Rectal smooth muscle tissue (tissue), 1 donor: ENCODE measurements around the gene FOXC2.
A peak's percentile ranks its signal among the peaks of the same experiment; 100 is the strongest.

Experiments
- H3K27ac ChIP-seq: one replicate; pipeline ENCODE4 v1.7.0; 2013; ENCODE audit warnings: low read depth, low read length, inconsistent platforms
- H3K27me3 ChIP-seq: one replicate; pipeline ENCODE4 v1.7.0; 2013; ENCODE audit warnings: low read length; ENCODE audit not compliant: control insufficient read depth, insufficient read depth
- H3K36me3 ChIP-seq: one replicate; pipeline ENCODE4 v1.7.0; 2013; ENCODE audit warnings: low read length; ENCODE audit not compliant: control insufficient read depth, insufficient read depth
- H3K4me1 ChIP-seq: one replicate; pipeline ENCODE4 v1.7.0; 2013; ENCODE audit warnings: low read length; ENCODE audit not compliant: control insufficient read depth, insufficient read depth
- H3K4me3 ChIP-seq: one replicate; pipeline ENCODE4 v1.7.0; 2013; ENCODE audit warnings: low read length
- H3K9ac ChIP-seq: one replicate; pipeline ENCODE4 v1.7.0; 2013; ENCODE audit warnings: low read length

Gene FOXC2

DNA sequence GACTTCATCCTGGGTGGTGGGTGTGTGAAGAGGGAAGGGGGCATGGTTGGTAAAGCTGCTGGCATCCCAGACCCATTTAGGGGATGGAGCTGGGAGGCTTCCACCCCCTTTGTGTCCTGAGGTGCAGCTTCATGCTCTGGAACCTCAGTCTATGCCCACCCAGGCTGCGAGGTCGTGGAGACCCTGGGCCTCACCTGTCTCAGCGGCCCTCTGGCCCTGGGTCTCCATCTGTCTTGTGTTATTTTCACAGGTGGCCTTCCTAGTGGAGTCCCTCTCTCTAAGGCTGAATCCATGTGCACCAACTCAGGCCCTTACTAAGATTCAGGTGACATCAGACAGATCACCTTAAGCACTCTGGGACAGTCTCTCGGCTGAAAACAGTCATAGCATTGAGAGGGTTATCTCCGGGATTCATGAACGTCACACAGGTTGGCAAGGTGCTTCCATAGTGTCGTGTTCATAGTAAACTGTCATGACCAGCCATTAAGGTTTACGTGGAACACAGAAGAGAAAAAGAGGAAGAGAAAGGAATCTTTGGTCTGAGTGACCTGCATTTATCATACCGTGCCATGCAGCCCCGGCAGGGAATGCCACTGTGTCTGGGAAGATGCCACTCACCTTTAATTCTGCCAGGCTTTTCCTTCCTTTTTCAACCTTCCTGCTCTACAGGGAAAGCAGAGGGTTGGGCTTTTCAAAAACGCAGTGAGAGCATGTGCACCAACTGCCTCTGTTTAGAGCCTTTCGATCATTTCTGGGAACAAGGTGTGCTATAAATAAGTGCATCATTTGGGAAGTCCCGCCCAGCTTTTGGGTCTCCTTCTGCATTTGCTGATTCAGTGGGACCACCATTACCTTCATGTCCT is 7.2 kb downstream of the FOXC2 start:
- Histone ChIP-seq H3K27me3 (peaks cover 53% of the 10 kb centered on the region), H3K9ac (no peak overlapping the region), H3K27ac (no peak overlapping the region), H3K4me3 (no peak overlapping the region), H3K4me1 (no peaks in the 10 kb centered on the region), H3K36me3 (no peaks in the 10 kb centered on the region)

DNA sequence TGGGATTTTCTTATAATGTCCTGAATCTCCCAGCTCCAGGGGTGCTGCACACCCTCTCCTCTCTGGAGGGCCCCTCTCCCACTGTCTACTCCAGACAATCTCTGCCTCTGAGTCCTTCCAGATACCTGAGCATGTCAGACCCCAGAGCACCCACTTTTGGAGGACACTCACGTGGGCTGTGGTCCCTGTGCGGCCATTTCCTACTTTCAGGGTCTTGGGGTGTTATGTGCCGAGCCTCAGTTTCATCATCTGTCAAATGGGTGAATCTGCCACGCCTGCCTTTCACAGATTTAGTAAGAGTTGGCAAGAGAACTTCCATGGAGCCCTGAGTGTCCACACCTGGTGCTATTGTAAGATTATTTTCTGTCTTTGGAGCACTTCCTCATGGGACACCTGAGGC is 8.0 kb downstream of the FOXC2 start:
- Histone ChIP-seq H3K27ac (no peak overlapping the region), H3K4me1 (no peaks in the 10 kb centered on the region), H3K4me3 (no peak overlapping the region), H3K9ac (no peak overlapping the region), H3K36me3 (no peaks in the 10 kb centered on the region), H3K27me3 (peaks cover 51% of the 10 kb centered on the region)

DNA sequence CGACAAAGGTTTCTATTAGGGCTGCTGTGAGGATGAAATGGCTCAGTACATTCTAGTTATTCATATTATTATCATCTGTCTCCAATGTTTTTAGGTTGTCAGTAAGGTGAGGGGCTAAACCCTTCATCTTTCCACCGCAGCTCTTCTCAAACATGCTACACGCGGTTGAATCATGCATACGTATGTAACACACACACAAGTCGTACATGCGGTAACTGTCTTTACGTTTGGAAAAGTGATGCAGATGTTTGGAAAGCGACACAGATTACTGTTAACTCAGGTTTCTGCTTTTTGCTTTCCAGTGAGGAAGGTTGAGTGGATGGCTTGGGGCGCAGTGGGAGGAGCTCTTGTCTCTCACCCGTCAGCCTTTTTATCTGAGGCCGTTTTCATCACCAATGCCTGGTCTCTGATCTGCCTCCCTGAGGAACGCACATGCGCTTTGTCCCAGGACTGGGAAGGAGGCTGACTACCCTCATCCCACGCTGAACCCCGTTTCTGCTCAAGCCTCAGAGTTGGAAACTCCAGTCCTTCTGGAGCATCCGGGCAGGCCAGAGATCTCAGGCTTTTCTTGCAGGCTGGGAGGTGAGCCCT is 8.6 kb downstream of the FOXC2 start:
- H3K27me3 ChIP-seq = peaks cover 50% of the 10 kb centered on the region
- no peak overlapping the region for H3K27ac ChIP-seq
- peak overlapping the region; percentile 46 for H3K9ac ChIP-seq
- H3K4me1 ChIP-seq = no peaks in the 10 kb centered on the region
- no peaks in the 10 kb centered on the region for H3K36me3 ChIP-seq
- H3K4me3 ChIP-seq = peak overlapping the region; percentile 40

DNA sequence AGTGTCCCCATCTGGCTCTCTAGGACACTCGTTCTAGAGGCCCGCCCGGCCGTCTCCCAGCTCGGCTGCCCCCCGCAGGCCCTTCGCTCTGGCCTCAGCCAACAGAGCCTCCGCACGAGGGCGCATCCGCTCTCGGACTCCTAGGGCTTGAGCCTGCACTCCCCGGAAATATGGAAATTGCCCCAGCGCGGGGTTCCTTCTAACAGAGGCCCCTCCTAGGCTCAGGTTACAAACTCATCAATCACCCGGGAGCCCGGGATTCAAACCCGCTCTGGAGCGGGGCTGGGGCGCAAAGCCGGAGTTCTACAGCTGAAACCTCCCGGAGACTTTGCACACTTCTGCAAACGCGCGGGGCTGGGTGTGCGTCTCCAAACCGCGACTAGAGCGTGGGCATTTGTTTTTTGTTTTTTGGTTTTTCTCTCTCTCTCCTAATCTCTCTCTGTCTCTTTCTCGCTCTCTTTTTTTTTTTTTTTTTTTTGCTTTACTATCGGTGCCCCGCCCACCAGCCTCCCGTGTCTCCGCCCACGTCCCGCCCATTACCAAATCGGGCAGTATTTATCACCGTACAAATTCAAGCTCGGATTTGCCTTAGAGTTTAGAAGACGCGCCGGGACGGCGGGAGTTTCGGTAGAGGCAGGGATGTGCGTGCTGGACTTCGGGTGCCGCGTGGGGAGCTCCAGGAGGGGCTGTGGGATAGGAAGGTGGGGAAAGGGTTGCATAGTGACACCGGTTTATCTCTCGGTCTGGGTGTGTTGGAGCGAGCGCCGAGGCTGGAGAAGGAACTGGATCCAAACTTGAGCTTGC is 9.3 kb downstream of the FOXC2 start:
- Histone ChIP-seq H3K9ac (no peak overlapping the region), H3K27me3 (peaks cover 47% of the 10 kb centered on the region), H3K4me3 (peak overlapping the region; percentile 41), H3K4me1 (no peaks in the 10 kb centered on the region), H3K36me3 (no peaks in the 10 kb centered on the region), H3K27ac (no peak overlapping the region)

DNA sequence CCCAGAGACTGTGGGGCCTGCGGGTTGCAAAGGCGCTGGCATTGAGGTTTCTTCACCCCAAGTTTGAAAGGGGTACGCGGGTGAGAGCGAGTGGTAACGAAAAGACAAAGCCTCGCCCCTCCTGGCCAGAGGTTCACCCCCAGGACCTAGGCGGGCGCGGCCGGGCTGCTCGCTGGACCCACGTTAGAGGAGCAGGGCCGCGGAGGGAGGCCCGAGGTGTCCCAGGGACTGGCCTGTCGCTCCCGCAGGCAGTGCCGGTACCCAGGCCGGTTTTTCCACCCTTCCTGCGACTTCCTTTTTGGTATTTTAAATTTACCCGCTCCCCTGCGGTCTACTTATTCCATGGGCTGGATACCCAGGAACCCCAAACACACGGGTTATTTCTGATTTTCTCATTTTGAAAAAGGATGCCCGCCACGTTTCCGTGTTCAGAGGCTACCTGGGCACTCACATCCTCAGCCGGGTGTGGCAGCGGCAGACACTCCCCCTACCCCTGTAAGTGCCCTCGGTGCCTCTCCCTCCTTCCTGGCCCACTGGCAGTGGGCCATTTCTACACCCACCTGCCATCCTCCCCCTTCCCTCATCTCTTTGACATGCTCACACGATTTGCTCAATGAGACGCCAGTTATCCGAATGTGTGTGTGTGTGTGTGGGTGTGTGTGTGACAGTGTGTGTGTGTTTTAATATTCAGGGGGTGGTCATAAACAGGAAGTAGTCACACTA is 10.1 kb downstream of the FOXC2 start:
- Histone ChIP-seq H3K4me3 (peak overlapping the region; percentile 41), H3K27ac (no peak overlapping the region), H3K9ac (no peak overlapping the region), H3K27me3 (peaks cover 42% of the 10 kb centered on the region), H3K36me3 (no peaks in the 10 kb centered on the region), H3K4me1 (no peaks in the 10 kb centered on the region)

DNA sequence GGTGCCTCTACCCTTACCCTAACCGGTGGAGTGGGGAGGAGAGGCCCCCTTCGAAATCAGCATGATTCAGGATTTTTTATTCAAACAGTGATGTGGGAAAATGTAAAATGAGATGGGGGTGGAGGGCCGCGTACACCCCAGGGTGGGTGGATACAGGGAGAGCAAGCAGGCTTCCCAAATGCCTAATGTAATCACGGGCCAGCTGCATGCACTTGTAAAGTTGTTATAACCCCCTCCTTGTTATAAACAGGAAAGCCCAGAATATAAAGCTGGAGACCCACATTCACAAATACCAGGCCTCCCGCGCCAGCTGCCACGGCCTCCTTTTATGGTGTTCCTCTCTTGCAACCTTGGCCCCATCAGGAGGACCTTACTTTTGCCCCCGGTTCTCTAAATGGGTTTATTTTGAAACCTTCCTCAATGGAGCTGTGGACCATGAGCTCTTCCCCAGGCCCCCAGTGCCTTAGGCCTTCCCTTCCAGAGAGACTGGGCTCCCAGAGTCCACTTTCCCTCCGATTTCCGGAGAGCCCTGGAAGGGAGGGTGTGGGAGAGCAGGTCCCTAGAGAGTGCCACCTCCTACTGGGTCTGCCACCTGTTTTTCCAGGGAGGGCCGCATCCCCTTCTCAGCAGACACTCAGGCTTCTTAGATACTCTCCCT is 10.8 kb downstream of the FOXC2 start:
- Histone ChIP-seq H3K36me3 (no peaks in the 10 kb centered on the region), H3K4me1 (no peaks in the 10 kb centered on the region), H3K4me3 (no peak overlapping the region), H3K27ac (no peak overlapping the region), H3K9ac (no peak overlapping the region), H3K27me3 (peaks cover 39% of the 10 kb centered on the region)

DNA sequence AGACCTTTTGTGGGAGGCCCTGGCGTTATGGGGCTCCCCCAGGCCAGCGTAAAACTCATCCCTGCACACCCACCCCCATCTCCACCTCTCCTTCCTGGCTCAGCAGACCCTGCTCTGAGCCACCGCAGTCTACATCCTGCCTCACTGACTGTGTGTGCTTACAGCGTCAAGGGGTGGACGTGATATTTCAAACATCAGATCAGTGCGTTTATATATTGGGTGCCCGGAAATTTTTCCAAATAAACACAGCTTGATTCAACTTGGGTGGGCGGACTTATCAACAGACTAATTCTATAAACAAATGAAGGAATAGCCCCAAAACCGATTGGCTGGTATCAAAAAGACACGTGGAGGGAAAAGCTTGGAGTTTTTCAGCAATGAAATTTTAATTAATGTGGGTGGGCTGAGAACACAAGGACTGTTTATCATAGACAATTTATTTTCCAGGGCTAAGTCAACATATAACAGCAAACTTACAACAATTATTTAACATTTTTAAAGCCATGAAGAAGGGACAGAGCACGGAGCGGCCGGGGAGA is 11.5 kb downstream of the FOXC2 start, which contains the start of gene FOXL1:
TSS of gene FOXL1 (plus strand) at position 489 of the 539 bp plus-strand sequence. CDS start 175 bp downstream, outside the sequence.
- H3K36me3 ChIP-seq = no peaks in the 10 kb centered on the region
- no peaks in the 10 kb centered on the region for H3K4me1 ChIP-seq
- H3K9ac ChIP-seq = no peak within 1 kb of the TSS
- H3K4me3 ChIP-seq = peak within 1 kb of the TSS; percentile 26
- H3K27ac ChIP-seq = no peak within 1 kb of the TSS
- H3K27me3 ChIP-seq = peaks cover 35% of the 10 kb centered on the region

DNA sequence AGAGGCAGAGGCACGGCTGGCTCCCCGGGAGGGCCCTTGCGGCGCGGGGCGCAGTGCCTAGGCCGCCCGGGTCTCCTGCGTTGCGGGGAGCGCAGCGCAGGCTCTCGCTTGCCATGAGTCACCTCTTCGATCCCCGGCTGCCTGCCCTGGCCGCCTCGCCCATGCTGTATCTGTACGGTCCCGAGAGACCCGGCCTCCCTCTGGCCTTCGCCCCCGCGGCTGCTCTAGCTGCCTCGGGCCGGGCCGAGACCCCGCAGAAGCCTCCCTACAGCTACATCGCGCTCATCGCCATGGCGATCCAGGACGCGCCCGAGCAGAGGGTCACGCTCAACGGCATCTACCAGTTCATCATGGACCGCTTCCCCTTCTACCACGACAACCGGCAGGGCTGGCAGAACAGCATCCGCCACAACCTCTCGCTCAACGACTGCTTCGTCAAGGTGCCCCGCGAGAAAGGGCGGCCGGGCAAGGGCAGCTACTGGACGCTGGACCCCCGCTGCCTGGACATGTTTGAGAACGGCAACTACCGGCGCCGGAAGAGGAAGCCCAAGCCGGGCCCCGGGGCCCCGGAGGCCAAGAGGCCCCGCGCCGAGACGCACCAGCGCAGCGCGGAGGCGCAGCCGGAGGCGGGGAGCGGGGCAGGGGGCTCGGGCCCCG is 12.1 kb downstream of the FOXC2 start:
- no peak overlapping the region for H3K9ac ChIP-seq
- no peak overlapping the region for H3K27ac ChIP-seq
- peak overlapping the region; percentile 26 for H3K4me3 ChIP-seq

DNA sequence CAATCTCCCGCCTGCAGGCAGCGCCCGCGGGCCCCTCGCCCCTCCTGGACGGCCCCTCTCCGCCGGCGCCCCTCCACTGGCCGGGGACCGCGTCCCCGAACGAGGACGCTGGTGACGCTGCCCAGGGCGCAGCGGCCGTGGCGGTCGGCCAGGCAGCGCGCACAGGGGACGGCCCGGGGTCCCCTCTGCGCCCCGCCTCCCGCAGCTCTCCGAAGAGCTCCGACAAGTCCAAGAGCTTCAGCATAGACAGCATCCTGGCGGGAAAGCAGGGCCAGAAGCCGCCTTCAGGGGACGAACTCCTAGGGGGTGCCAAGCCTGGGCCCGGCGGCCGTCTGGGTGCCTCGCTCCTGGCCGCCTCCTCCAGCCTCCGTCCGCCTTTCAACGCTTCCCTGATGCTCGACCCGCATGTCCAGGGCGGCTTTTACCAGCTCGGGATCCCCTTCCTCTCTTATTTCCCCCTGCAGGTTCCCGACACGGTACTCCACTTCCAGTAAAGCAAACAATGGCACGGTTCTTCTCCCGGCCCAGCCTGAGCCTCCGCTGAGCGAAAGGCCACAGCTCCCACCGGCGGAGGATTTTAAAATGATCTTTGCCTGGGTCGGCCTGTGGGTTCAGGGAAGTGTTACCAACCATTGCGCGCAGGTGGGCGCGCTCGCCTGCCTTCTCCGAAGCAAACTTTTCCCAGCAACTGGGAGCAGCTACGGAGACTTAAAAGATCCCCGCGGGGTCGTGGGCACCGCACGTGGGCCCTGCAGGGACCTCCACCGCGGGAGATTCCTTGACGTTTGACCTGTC is 12.8 kb downstream of the FOXC2 start:
- Histone ChIP-seq H3K27me3 (peaks cover 28% of the 10 kb centered on the region), H3K4me3 (no peak overlapping the region), H3K36me3 (no peaks in the 10 kb centered on the region), H3K4me1 (no peaks in the 10 kb centered on the region), H3K9ac (no peak overlapping the region), H3K27ac (no peak overlapping the region)

More for the DNA sequence above, 12.1 kb downstream of the FOXC2 start:
- Histone ChIP-seq H3K4me1 (no peaks in the 10 kb centered on the region), H3K36me3 (no peaks in the 10 kb centered on the region), H3K27me3 (peaks cover 33% of the 10 kb centered on the region)

DNA sequence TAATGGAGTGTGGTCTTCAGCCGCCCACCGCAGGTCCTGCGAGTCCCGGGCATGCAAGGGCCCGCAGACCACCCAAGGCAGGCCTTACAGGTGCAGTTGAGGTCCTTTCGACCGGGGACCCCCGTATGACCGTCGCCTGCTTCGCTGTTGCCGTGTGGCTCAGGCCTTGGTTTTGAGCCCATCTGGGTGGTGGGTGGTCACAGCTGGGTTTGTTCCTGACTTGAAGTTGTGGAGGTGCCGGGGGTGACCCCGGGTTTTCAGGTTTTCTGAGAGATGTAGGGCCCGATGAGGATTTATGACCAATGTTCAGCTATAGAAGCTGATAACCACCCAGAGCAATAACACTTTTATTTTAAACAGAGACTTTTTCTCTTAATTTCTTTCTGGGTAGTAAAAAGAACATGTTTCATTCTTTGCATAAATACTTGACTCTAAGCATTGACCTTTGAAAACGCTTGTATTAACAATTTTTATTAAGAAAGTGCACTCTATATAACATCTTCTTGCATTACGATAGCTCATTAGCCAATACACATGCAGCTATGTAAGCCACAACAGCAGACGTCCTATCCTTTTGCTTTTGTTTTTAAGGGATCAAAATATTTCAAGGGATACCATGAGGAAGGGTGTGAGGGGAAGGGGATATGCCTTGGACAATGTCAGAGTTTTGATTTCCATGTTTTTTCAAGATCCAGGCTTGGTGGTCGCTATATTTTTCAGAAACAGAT is 13.6 kb downstream of the FOXC2 start:
- H3K36me3 ChIP-seq = no peaks in the 10 kb centered on the region
- H3K4me1 ChIP-seq = no peaks in the 10 kb centered on the region
- H3K4me3 ChIP-seq = no peak overlapping the region
- no peak overlapping the region for H3K9ac ChIP-seq
- no peak overlapping the region for H3K27ac ChIP-seq
- H3K27me3 ChIP-seq = peaks cover 24% of the 10 kb centered on the region
